RWPE2 (cell line): ENCODE results near the gene CLCA1.

Experiments used
- ATAC-seq: fragments of 200-7000 bp; cut with Tn5 transposase; 3 replicates; pipeline ENCODE4 v1.9.1; 2021; ENCODE audit warnings: low read depth
- DNase-seq: peaks from one replicate; pipeline ENCODE4 v3.0.0-alpha.2; 2020; ENCODE audit warnings: low spot score
- H3K27ac ChIP-seq: fragments of 450-650 bp; 2 replicates; pipeline ENCODE4 v1.5.1; 2017; ENCODE audit warnings: mild to moderate bottlenecking; ENCODE audit not compliant: poor library complexity, severe bottlenecking
- H3K27me3 ChIP-seq: fragments of 250-450 bp; sonication (Bioruptor Pico); 2 replicates; pipeline ENCODE4 v1.5.1; 2021; ENCODE audit warnings: mild to moderate bottlenecking, moderate library complexity; ENCODE audit not compliant: insufficient read depth, poor library complexity, severe bottlenecking
- H3K36me3 ChIP-seq: fragments of 250-450 bp; sonication (Bioruptor Pico); 2 replicates; pipeline ENCODE4 v1.5.1; 2020; ENCODE audit warnings: low read depth, mild to moderate bottlenecking, moderate library complexity
- H3K4me1 ChIP-seq: fragments of 250-450 bp; sonication (Bioruptor Pico); 2 replicates; pipeline ENCODE4 v1.5.1; 2021; ENCODE audit warnings: mild to moderate bottlenecking, moderate library complexity; ENCODE audit not compliant: insufficient read depth, poor library complexity, severe bottlenecking
- H3K4me3 ChIP-seq: fragments of 250-450 bp; sonication (Bioruptor Pico); 2 replicates; pipeline ENCODE4 v1.5.1; 2021; ENCODE audit warnings: mild to moderate bottlenecking, moderate library complexity; ENCODE audit not compliant: severe bottlenecking
- H3K9me3 ChIP-seq: fragments of 250-450 bp; sonication (Bioruptor Pico); 2 replicates; pipeline ENCODE4 v1.5.1; 2021; ENCODE audit warnings: mild to moderate bottlenecking, moderate library complexity; ENCODE audit not compliant: severe bottlenecking
- TF ChIP-seq, protein P1 (sequence below): fragments of 450-650 bp; IDR thresholded peaks from one replicate; pipeline ENCODE4 v1.5.1; 2017; ENCODE audit warnings: mild to moderate bottlenecking, moderate library complexity; ENCODE audit not compliant: poor library complexity, severe bottlenecking

CLCA1 gene

GRCh38 chr1:86503406-86504136 lies 34.8 kb downstream of the CLCA1 start:
- peaks cover 5% of the 10 kb centered on the region for H3K4me1 ChIP-seq
- H3K9me3 ChIP-seq: no peaks in the 10 kb centered on the region
- no peak for ATAC-seq
- no peak overlapping the region for H3K4me3 ChIP-seq
- H3K27me3 ChIP-seq: no peaks in the 10 kb centered on the region
- DNase-seq: no peak
- TF ChIP-seq, protein P1, sequence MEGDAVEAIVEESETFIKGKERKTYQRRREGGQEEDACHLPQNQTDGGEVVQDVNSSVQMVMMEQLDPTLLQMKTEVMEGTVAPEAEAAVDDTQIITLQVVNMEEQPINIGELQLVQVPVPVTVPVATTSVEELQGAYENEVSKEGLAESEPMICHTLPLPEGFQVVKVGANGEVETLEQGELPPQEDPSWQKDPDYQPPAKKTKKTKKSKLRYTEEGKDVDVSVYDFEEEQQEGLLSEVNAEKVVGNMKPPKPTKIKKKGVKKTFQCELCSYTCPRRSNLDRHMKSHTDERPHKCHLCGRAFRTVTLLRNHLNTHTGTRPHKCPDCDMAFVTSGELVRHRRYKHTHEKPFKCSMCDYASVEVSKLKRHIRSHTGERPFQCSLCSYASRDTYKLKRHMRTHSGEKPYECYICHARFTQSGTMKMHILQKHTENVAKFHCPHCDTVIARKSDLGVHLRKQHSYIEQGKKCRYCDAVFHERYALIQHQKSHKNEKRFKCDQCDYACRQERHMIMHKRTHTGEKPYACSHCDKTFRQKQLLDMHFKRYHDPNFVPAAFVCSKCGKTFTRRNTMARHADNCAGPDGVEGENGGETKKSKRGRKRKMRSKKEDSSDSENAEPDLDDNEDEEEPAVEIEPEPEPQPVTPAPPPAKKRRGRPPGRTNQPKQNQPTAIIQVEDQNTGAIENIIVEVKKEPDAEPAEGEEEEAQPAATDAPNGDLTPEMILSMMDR: no peak
- no peak overlapping the region for H3K27ac ChIP-seq
- no peaks in the 10 kb centered on the region for H3K36me3 ChIP-seq

- H3K4me1 ChIP-seq: peaks cover 5% of the 10 kb centered on the region
- ATAC-seq (no peak), DNase-seq (no peak)
- no peaks in the 10 kb centered on the region for H3K9me3 ChIP-seq
- H3K4me3 ChIP-seq: no peak overlapping the region
- TF ChIP-seq, protein P1: no peak
- H3K27ac ChIP-seq: no peak overlapping the region
- H3K27me3 ChIP-seq: no peaks in the 10 kb centered on the region
- no peaks in the 10 kb centered on the region for H3K36me3 ChIP-seq
Measured at GRCh38 chr1:86504137-86504479, 35.4 kb downstream of the CLCA1 start.

DNA sequence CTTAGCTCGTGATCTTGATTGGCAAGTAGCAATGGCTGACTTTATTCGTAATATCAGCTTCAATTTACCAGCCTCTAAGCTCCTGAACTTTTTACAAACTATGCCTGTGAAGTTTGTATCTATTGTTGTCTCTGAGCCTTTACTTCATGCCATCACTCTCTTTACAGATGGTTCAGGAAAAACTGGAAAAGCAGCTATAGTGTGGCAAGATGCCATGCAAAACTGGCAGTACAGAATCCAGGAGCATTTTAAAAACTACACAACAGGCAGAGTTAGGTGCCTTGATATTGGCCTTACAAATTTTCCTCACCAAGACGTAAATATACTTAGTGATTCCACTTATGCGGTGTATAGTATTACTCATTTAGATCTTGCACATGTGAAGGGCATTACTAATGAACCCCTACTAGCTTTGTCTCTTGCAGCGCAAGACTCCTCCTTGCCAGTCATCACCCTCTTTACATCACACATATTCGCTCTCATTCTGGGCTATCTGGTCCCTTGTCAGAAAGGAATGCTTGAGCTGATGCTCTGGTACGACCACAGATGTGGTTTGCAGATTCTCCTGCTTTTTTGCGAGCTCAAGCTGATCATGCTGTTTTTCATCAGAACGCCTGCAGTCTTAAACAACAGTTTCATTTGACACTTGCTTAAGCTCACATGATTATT lies 36.3 kb downstream of the CLCA1 start:
- no peak for ATAC-seq
- Histone ChIP-seq H3K36me3 (no peaks in the 10 kb centered on the region), H3K27me3 (no peaks in the 10 kb centered on the region), H3K27ac (no peak overlapping the region), H3K4me1 (peaks cover 5% of the 10 kb centered on the region), H3K9me3 (no peaks in the 10 kb centered on the region), H3K4me3 (no peak overlapping the region)
- DNase-seq: no peak
- TF ChIP-seq, protein P1: no peak

DNA sequence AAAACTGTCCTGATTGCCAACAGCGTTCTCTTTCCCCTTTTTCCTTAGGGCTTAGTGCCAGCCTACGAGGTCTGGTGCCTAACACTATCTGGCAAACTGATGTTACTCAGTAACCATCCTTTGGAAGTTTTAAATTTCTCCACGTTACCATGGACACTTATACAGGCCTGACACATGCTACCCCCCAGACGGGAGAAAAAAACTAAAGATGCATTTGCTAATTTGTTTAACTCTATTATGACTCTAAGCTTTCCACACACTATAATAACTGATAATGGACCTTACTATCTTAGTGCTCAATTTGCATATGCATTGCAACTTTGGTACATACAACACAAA lies 36.8 kb downstream of the CLCA1 start:
- DNase-seq (no peak), ATAC-seq (no peak)
- TF ChIP-seq, protein P1: no peak
- Histone ChIP-seq H3K9me3 (no peaks in the 10 kb centered on the region), H3K4me1 (peaks cover 5% of the 10 kb centered on the region), H3K27ac (no peak overlapping the region), H3K4me3 (no peak overlapping the region), H3K27me3 (no peaks in the 10 kb centered on the region), H3K36me3 (no peaks in the 10 kb centered on the region)
